Smooth muscle cell of the brain vasculature (primary cell): ENCODE measurements around the gene OGG1.

Source experiments
- DNase-seq: peaks from one replicate; pipeline ENCODE4 v3.0.0-alpha.2; 2012; ENCODE audit warnings: low read depth, low spot score

OGG1 gene

DNA sequence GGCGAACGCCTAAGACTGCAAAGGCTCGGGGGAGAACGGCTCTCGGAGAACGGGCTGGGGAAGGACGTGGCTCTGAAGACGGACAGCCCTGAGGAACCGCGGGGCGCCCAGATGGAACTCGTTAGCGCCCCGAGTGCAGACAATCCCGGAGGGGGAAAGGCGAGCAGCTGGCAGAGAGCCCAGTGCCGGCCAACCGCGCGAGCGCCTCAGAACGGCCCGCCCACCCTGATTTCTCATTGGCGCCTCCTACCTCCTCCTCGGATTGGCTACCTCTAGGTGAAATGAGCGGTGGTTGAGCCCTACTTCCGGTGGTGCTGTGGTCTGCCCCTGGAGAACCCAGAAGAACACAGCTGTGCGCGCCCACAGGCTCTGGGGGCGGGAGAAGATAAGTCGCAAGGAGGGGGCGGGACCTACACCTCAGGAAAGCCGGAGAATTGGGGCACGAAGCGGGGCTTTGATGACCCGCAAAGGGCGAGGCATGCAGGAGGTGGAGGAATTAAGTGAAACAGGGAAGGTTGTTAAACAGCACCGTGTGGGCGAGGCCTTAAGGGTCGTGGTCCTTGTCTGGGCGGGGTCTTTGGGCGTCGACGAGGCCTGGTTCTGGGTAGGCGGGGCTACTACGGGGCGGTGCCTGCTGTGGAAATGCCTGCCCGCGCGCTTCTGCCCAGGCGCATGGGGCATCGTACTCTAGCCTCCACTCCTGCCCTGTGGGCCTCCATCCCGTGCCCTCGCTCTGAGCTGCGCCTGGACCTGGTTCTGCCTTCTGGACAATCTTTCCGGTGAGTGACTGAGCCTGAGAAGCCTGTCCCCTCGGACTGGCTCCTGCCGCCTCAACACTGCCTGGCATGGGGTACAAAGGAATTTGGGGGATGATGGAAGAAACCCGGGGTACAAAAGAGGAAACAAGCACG is at the start of gene OGG1:
Gene OGG1 (plus strand): TSS at position 308 of the 911 bp plus-strand sequence. CDS start 335 bp downstream, at position 643.
- peak; percentile 97 for DNase-seq

DNA sequence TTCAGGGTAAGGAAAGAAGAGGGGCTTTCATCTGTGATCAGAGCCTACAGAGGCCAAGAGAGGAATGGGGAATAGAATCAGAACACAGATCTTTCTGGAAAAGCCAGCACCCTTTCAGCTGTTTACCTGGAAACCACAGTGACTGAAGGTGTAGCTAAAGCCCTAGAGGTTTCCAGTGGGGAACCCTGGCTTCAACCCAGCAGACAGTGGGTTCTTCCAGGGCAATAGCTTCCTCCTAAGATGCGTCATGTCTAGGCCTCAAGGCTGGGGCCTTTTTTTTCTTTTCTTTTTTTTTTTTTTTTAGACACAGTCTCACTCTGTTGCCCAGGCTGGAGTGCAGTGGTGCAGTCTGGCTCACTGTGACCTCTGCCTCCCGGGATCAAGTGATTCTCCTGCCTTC is 49.2 kb upstream of the OGG1 start:
- DNase-seq: no peak

DNA sequence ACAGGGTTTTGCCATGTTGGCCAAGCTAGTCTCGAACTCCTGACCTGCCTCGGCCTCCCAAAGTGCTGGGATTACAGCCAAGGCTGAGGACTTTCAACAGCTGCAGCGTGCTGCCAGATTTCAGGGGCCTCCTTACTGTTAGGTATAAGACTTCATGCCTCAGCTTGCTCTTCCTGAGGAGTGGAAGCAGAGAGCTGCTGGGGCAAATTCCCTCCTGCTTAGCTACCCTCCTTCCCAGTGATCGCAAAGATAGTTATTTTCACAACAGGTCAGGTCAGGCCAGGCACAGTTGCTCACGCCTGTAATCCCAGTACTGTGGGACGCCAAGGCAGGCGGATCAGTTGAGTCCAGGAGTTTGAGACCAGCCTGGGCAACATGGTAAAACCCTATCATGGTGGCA is 48.7 kb upstream of the OGG1 start:
- DNase-seq: no peak

DNA sequence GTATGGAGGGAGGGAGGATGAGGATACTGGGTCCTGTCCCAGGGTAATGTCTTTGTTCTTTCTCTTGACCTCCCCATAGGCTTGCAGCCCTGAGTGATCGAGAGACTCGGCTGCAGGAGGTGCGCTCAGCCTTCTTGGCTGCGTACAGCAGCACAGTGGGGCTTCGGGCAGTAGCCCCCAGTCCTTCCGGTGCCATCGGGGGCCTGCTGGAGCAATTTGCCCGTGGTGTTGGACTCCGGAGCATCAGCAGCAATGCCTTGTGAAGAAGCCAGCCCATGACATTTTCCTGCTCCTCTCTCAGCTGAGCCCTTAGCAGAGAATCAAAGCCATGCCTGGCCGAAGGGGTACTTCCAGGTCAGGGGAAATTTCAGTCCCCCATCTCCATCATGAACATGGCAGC is 48.0 kb upstream of the OGG1 start:
- DNase-seq: no peak

DNA sequence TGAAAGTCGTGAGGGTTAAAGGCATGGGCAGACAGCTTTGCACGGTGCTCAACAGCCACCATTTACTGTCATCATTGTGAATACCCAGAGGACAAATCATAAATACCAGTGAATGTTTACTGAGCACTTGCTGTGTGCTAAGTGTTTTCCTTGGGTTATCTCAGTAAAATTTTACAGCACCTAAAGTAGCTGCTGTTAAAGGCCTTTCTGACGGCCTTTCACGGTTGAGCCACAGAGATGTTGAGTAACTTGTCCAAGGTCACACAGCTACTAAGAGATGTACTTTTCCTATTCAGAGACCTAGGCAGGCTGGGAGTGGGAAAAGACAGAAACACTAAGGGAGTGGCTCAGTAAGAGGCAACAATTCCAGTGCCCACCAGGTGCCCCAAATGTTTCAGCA is 46.5 kb upstream of the OGG1 start:
- no peak for DNase-seq

DNA sequence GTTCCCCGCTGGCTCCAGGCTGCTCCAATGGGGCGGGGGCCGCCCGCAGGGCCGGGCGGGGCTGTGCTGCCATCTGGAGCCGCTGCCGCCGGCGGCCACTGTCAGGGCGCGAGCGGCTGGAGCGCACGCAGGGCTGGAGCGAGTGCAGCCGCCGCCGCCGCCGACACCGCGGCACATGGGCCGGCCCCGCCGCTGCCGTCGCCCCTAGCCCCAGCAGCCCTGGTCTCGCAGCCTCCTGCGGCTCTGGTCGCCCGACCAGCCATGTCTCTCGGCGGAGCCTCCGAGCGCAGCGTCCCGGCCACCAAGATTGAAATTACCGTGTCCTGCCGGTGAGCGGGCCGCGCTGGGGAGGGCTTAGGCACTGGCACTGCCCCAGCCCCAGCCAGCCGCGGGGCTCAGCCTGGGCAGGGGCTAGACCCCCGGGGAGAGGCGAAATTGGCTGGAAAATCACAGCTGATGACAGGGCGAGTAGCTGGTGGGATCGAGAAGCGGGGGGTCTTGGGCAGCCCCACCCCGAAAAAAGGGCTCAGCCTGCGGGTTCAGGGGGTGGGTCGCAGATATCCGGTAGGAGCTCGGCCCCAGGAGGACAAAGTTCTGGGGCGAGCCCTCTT is 45.9 kb upstream of the OGG1 start, which contains the start of gene CPNE9:
Gene CPNE9 (plus strand): TSS at position 98 of the 611 bp plus-strand sequence. CDS start 164 bp downstream, at position 262.
- DNase-seq: no peak

DNA sequence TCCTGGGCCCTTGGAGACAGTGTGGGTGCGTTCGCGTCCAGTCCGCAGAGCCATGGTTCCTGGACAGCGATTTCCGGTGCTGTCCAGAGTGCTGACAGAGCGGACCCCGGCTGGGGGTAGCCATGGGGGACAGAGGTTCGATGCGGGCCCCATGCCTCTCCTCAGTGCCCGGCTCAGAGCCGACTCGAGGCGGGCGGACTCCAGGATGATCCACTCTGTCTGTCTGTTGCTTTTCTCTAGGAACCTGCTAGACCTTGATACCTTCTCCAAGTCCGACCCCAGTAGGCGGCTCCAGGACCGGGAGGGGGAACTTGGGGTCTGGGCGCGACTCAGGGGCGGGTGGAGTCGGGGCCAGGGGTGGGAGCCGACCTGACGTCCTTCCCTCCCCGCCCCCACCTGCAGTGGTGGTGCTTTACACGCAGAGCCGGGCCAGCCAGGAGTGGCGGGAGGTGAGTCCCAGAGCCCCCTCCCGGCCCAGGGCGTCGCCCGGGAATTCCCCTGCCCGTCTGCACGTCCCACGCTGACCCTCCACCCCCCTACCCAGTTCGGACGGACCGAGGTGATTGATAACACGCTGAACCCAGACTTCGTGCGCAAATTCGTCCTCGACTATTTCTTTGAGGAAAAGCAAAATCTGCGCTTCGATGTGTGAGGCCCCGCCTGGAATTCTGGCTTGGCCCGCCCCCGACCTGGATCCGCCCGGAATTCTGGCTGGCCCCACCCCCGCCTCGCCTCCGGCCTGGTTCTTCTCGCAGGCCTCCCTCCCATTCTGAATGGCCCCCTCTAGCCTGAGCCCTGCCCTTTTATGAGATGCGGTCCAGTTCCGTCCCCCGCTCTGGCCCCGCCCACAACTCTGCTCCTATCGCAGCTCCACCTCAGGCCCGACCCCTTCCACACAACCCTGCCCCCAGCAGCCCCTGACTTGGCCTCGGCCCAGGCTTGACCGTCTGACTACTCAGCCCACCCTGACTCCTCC is 45.1 kb upstream of the OGG1 start:
- DNase-seq: no peak

DNA sequence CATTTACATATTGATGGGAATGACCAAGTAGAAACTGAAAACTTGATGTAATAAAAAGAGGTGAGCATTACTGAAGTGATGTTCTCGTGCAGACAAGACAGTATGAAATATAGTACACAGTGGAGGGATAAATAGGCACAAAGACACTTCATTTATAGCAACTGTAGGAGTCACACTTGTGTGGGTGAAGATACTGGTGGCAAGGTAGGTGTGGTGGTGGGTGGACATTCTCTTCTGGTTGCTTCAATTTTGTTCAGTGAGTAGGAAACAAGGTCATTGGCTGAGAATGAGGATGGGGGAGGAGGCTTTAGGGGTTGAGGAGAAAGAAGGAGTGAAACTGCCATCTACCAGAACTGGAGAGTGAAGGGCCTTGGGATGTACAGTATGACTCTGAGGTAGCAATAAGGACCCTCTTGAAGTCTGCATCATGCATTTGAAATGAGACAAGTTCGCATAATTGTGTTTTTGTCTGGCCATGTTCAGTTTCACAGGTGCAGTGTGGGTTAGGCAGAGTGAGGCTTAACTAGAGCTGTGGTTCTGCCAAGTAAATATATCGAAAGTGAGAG is 39.5 kb upstream of the OGG1 start:
- no peak for DNase-seq

DNA sequence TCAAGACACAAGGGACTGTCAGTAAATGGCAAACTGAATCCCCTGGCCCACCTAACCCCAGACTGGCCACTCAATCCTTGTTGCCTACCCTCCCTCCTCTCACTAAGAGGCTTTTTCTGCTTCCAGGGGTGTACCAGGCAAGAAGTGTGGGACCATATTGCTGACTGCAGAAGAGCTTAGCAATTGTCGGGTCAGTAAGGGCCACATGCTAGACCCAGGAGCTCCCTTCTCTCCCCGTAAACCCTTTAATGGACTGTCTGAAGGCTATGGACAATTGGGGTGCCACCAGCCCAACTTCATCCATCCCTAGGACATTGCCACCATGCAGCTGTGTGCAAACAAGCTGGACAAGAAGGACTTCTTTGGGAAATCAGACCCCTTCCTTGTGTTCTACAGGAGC is 37.3 kb upstream of the OGG1 start:
- DNase-seq: no peak

DNA sequence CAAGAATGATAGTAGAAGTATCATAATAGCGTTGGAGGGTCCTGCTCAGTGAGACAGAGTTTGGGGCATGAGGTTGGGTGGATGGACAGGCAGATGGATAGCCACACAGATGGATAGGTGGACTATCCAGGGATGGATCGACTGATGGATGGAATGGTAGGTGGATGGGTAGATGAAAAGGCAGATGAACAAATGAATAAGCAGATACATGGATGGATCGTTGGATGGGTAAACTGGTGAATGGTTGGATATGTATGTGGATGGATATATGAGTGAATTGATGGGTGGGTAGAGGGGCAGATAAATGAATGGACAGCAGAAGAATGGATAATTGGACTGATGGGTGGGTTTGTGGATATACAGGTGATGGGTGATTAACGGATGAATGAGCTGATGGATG is 36.6 kb upstream of the OGG1 start:
- DNase-seq: no peak

DNA sequence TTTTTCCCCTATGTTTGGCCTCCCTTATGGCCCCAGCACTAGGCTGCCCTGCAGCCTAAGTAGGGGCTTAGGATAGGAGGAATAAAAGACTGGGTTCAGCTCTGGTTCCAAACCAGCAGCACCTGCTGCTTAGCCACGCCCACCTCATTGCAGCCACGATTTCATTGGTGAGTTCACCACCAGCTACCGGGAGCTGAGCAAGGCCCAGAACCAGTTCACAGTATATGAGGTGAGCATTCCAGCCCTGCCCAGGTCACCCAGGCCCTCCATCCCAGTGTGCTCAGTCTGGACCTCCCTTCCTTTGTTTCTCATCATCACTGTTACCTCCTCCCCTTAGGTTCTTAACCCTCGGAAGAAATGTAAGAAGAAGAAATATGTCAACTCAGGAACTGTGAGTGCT is 34.6 kb upstream of the OGG1 start:
- no peak for DNase-seq

DNA sequence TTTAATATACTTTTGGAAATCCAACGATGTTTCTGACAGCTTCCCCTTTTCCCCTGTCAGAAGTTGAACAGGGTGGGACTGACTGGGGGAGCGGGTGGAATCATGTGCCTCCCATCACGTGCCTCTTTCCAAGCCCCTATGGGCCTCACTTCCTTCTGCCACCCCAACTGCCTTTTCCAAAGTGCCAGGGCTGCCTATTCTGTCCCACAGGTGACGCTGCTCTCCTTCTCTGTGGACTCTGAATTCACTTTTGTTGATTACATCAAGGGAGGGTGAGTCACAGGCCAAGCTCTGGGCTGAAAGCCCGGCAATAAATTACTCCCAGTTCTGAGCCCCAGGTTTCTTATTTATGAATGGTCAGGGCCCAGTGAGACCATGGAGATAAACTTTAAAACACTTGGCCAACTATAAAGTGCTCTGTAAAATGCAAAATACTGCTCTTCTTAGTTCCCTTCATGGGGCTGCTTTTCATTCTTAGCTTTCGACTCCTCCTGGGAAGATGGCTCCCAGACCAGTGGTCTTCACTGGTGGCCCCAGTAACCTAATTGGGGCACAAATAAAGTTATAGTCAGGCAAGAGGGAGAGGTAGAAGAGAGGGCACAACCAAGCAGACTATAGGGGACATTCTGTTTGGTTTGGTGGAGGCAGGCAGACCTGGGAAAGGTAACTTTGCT is 33.9 kb upstream of the OGG1 start:
- DNase-seq: peak; percentile 45

DNA sequence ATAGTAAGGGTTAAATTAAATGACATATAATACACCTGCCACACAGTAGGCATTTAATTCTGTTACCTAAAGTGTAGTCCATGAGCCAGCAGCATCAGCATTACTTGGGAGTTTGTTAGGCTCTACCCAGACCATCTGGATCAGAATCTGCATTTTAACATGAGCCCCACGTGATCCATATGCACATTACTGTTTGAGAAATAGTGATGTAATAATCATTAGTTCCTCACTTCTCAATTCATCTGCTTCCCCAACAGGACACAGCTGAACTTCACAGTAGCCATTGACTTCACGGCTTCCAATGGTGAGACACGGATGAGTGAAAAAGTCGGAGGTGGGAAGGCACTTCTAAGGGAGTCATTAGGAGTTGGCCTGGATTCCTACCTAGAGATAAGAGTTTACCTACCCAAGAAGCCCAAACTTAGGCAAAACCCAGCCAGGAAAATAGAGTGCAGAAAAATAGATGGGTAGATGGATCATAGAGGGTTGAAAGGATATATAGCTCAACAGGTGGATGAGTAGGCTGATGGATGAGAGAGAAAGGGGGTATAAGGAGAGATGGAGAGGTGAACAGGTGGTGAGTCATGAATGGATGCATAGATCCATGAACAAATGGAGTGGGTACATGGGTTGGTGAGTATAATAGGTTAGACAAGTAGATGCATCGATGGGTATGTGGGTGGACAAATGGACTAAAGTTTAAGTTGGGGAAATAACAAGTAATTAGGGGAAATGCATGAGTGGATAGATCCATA is 32.8 kb upstream of the OGG1 start:
- no peak for DNase-seq

DNA sequence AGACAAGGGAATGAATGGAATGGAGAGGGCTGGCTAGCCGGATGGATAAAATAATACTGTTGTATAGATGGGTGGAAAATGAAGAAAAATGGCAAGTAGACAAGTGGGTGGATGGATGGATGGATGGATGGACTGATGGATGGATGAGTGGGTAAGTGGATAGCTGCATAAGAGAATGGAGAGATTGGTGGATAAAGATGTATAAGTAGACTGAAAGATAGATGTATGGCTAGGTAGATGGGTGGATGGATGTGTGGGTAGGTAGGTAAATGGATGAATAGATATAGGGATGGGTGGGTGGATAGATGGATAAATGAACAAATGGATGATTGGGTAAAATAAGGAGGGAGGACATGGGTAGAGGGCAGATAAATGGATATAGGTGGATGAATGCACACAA is 32.2 kb upstream of the OGG1 start:
- no peak for DNase-seq

DNA sequence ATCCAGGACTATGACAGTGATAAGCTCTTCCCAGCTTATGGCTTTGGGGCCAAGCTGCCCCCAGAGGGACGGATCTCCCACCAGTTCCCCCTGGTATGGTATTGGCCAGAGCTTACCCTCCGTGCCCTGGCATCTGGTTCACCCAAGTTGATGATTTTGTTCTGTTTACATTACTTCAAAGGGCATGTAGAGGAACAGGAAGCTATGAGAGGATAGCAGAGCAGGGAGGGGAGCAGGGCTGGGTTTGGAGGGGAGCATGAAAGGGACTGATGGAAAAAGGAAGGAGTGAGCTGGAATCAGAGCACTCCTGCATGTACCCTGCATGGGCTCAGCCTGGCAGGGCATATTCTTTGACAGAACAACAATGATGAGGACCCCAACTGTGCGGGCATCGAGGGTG is 31.6 kb upstream of the OGG1 start:
- no peak for DNase-seq

DNA sequence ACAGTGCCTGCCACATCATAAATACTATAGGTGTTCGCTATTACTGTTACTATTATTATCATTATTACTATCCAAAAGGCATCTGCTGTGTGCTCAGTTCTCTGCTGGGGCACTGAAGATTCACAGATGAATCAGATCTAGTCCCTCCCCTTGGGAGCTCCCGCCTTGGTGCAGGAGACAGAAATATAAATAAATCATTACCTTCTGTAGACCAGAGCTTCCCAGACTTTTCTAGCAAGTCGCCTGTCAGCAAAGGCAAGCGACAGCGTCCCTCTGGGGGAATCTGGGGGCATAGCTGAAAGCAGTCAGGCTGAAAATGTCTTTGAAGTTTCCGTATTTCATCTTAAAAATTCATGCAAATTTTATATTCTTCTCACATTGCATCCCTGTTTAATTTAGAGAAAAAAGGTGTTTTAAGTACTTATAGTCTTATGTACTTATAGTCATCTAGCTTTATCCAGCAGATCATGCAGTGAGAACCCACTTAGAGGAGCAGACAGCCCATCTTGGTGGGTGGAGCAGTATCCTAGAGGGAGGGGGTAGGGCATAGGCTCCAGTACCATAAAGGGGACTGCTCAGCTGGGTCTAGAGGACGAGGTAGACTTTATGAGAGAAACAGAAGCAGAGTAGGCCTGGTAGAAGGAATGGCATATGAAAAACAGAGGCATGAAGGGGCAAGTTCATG is 28.6 kb upstream of the OGG1 start:
- DNase-seq: no peak

DNA sequence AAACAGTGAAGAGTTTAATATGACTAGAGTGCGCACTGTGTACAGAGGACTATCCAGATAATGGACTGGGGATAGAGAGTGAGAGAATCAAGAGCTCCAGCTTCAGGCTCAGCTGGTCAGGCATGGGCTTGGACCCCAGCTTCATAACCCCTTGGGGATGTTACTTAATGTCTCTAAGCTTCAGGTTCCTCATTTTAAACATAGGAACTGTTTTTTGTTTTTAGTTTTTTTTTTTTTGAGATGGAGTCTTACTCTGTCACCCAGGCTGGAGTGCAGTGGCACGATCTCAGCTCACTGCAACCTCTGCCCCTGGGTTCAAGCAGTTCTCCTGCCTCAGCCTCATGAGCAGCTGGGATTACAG is 28.1 kb upstream of the OGG1 start:
- DNase-seq: no peak

DNA sequence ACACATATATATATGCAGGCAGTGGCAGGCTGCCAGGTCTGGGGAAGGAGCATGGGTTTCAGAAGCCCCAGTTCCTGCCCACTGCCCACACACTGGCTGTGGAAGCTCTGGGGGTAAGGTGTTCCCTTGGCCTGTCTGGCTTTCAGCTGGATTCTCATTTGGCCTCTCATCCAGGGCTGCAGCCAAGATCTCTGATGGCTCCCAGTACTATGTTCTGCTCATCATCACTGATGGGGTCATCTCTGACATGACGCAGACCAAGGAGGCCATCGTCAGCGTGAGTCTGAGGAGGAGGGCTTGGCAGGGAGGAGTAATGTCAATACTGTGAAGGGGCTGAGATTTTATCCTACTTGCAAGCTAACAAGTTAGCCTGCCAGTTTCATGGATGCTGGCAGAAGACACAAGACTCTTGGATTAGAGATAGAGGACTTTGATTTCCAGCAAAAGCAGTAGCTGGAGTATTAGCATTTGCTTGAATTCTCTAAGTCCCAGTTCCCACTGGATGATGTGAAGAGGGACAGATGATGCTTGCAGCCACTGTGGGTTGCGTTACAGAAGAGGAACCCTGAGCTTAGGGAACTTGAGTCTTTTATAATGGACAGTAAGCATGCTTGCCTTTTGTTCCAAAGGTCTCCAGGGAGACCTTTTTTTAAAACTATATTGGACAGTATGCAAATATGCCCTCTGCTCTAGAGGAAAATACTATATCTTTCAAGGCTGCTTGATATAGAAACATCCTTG is 23.8 kb upstream of the OGG1 start:
- DNase-seq: no peak

DNA sequence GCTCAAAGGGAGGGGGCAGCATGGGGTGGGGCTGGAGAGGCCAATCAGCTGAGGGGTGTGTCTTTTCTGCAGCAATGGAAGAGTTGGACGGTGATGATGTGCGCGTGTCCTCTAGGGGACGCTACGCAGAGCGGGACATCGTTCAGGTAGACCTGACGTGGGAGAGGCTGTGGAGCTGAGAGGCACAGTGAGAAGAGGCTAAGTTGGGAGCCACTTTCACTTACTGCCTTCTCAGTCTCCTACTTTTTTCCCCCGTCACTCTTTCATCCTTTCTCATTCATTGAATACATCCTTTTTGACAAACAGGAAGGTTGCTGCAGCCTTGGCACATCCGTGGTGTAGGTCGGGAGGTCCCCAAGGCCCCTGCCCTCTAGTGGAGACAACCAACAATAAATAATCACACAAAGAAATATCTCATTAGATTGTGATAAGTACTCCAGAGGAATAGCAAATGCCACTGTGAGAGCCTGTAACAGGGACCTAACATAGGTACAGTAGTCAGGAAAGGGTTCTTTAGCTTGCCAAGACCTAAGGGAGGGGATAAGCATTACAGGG is 22.6 kb upstream of the OGG1 start:
- DNase-seq: no peak
